Stimulated activated CD4-positive, alpha-beta T cell treated with anti-CD3 and anti-CD28 coated beads, TNF-alpha, amount 100 ng/mL, for 1 hour (primary cell): ENCODE measurements around the gene PALMD.

Source experiments
- DNase-seq, 3 donors: peaks; one replicate each; pipeline ENCODE4 v3.0.0-alpha.2; 2020; ENCODE audit warnings: low read depth in 3 of 3, low spot score in 1 of 3

The PALMD gene

DNA sequence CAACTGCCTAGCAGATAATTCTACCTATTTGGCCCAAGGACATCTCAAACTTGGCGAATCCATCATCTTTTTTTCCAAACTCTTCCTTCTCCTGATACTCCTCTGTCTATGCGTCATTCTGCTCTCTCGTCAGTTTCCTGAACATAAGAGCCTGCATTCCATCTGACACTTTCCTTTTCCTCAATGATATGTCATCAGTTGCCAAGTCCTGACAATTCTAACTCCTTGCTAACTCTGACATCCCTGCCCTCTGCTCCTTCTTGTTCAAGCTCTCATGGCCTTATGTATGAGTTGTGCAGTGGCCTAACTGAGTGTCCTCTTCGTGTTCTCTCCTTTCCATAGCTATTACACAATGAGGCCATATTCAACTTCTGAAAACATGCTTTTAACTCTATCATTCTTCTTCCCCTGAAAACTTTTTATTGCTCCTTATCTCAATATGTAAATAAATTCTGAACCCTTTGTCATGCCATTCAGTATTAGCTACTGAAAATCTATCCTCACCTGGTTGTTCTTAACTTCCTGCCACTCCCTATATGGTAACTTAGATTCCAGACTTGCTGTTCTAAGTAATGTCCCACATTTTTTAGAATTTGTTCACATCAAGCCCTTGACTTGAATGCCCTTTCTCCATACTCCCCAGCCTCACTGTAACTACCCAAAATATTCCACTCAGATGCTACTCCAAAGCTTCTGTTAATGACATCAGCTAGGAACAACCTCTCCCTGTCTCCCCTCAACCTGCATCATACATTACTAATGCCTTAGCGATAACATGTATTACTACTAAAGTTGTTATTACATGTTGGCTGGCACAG is 11.5 kb downstream of the PALMD start:
- DNase-seq = no peak

DNA sequence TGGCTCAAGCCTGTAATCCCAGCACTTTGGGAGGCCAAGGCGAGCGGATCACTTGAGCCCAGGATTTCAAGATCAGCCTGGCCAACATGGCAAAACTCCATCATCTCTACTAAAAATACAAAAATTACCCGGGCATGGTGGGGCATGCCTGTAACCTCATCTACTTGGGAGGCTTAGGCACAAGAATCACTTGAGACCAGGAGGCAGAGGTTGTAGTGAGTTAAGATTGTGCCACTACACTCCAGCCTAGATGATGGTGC is 12.0 kb downstream of the PALMD start:
- no peak for DNase-seq

DNA sequence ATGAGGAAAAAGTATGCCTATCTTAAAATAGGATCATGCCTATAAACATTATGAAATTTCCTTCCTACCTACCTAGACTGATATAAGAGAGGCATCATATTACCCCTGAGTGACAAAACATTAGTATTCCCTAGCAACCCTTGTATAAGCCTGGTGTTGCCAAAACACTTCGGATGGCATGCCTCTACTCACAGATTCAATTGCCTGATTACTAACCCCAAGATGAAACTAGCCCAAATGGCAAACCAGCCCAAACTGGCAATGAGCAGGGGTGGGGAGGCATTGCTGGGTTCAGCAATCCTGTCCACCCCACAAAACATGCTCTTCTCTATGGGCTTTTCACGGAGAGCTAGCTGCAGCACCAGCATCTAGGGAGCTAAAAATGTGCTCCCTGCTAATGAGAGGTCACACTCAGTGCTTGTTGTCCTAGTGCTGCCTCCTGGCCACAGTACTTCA is 13.9 kb downstream of the PALMD start:
- DNase-seq = no peak

DNA sequence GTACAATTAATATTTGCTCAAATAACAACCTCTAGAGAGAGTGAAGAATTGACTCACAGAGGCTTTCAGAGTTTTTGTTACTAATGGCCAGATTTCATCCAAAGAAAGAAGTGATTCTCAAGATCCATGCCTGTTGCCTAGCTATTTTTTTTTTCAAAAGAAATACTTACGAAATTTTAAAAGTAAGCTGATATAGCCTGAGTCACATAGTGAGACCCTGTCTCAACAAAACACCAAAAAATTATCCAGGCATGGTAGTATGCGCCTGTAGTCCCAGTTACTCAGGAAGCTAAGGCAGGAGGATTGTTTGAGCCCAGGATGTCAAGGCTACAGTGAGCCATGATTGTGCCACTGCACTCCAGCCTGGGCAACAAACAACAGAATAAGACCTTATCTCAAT is 14.6 kb downstream of the PALMD start:
- DNase-seq = no peak

DNA sequence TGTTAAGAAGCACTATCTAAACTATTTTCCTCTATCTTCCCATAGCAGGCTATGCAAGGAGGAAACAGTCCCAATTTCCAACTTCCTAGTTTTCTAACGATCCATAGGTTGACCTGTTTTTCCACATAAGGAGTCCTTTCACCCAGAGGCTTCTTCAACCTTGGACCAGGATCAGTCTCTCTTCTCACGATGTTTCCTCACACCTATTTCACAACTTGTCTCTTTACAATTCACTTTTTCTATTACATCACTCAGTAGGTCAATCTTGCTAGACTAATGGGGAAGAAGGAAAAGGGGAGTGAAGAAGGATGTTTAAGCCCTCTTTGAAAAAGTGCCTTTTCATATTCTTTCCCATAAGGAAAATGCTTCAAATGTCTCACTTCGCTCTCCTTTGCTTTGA is 15.9 kb downstream of the PALMD start:
- no peak for DNase-seq

DNA sequence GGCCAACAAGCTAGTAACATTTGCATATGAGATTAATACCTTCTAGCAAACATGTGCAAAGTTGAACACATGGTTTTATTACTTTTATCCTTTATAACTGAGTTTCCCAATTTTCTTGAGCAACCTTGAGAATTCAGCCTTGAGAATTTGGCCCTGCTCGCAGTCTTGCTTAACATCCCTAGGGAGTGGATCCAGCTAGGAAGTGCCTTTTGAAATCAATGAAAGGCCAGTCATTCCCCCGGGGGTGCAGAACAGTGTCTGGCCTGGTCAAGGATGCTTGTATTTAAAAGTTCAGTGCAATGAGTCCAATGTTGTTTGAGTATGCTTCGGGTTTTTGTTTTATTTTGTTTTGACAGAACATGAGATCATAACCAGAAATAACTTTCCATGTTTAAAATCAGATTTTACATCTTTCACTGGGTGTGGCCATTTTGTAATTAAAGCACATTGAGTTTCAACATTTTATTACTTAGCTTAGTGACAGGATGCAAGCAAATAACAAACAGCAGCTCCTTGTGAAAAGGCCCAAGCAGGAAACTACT is 16.7 kb downstream of the PALMD start:
- DNase-seq = no peak

DNA sequence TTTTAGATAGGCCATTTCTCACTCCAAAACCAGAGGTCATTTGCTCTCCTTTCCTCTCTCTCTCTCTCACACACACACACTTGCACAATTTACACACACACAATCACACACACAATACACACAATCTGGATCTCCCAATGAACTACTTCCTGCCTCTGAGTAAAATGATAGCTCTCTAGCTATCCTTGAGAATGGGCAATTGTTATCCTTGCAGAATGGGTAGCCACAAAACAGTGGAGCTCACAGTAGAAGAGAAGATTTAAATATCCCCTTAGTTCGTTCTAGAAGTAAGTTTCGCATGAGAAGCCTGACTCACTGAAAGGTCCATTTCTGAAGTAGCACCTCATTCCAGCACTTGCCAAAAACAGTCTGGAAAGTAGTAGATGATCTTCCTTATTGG is 17.6 kb downstream of the PALMD start:
- DNase-seq = no peak

DNA sequence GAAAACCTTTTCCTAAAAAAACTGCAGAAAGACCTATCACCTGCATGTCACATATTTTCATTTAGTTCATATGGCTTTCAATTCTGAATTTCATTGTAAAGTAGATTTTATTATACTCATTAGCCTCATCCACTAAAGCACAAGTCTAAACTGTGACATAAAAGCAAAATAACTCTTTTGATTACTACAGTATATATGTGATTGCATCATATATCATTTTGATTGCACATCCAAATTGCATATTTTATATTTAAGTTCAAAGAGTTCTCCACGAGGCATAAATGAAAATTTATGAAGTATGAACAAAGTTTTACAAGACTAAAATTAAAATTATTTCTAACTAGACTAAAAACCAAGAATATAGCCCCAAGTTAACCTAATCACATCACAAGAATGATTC is 19.3 kb downstream of the PALMD start:
- no peak for DNase-seq

DNA sequence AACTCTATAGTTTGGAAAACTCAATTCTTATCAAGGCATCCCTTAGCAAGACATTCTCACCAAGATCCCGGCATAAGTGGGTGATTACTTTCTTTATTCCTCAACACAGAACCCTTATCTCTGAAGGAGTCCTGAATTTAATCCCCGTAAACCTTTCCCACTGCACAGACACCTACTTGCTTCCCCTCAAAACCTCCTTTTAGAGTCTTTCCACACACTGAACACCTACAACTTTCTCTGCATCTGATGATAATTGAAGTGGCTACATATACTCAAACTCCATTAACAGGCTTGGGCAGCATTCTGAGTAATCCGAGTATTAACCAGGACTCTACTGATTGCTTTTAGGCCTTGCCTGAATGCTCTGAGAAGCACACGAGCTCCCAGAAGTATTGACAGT is 23.5 kb downstream of the PALMD start:
- no peak for DNase-seq

DNA sequence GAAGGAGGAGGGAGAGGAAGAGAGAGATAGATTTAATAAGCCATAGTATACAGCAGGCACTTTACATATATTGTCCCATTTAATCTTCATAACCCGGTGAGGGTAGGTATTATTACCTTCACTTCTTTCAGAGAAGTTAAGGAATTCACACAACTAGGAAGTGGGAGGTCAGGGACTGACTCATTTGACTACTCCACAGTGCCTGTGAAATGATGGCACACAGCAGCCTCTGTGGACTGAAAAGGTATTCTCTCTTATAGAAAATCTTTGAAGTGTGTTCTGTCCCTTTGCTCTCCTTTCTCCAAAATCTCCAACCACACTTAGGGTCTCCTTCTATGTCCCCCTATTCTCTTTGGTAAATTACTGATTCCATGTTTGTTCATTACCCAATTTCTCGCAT is 23.9 kb downstream of the PALMD start:
- DNase-seq = no peak

DNA sequence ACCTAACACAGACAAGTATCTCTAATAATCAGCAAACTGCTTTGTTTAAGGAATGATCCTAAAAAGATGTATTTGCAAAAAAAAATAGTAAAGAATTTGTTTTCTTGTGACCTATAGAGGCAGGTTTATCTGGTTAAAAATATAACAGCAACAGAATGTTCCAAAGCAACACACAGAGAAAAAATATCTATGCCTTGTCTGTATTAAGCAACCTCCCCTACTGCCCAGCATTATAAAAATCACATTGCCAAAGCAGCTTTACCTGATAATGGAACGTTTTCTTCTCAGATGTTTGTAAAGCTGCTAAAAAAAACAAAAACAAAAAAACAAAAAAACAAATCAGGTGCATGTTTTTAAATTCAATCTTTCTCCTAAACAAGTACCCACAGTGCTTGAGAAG is 24.7 kb downstream of the PALMD start:
- no peak for DNase-seq

DNA sequence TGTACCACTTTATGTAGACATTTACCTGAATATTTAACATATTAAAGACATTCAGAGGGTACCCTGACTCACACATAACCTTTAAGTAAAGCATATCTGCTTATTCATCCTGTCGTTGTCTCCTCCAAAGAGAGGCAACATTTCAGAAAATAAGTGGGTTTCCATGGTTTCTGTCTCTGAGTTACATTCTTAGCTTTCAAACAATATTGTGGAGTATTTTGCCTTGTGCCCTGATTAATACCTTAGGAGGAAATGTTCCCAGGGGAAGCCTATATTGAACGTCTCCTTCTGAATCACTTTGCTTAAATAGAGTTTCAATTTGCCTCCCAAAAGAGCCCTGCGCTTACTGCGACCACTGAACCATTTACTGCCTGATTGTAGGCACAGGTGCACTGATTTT is 26.1 kb downstream of the PALMD start:
- DNase-seq = no peak

DNA sequence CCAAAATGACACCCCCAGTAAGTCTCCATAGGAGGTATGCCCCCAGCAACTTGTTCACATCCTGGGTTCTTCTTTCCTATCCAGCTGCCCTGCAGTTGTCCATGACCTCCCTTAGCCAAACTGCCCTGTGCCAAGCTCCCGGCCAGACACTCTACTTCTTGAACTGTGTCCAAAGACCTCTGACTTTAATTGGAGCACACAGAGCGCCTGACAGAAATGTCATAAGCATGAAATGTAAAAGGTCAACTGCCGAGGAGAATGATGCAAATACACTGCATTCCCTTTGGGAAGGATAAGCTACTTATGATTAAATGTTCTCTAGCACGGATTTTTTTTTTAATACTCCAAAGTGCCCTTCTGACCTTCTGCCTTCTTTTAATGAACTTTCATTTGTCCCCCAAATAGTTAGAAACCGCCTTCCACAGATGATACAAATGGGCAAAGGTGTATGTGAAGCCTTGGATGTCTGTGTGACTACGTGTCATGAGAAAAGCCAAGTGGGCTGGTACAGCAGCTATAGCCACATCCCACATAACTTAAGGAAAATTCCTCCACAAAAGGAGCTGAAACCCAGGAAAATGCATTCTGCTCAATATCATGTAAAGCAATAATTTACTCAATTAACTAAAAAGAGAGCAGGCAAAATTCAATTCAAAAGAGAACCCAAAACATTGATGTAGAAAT is 26.8 kb downstream of the PALMD start:
- no peak for DNase-seq

DNA sequence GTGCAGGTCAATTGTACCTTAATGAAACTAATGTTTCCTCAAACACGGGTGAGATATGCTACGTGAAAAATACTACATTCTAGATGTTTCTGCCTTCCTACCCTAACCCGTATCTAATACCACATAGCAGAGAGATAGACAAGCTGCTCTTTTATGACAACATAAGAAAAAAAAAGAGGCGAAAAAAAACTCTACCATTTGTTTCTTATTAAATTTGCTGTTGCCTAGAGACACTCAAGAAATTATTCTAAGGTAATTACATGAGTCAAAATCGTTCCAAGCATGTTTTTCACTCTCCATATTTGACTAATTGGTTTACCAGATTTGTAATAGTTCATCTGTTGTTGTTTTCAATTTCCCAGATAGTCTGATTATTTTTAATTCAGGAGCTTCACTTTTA is 27.4 kb downstream of the PALMD start:
- no peak for DNase-seq

DNA sequence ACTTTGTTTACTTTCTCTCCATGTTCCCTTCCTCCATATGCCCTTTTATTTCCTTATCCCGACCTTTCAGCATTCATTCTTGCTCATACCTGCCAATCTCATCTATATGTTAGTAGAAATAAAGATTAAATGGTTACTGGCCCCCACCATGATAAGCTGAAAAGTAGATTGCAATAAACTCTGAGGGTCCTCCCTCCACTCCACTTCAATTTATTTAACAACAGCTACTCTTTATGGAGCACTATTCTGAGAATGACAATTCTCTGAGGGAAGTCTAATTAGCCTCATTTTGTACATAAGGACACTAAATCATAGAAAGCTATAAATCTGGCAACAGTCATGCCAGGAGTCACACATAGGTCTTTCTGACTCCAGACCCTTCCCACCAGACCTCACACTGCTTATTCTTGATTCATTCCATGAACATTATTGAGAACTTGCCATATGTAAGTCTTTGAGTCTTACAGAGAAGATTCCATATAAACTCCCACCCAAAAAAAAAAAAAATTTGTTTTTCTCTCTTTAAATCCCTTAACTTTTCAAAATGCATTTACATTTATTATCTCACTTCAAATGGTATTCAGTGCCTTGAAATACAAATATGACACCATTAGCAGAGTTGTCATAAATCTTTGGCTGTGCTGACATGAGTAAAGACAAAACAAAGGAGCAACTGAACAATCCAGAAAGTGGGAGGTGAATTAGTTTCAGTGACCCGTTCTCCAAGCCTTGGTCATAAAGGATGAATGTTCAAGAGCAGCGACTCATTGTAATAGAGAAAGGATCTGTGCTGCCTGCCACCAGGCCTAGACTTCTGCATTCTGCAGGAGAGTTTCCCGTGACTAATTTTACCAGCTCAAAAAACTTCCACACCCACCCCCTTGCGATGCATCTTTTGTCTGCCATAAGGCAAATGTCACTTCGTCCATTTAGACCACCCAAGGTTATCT is 28.5 kb downstream of the PALMD start:
- no peak for DNase-seq

DNA sequence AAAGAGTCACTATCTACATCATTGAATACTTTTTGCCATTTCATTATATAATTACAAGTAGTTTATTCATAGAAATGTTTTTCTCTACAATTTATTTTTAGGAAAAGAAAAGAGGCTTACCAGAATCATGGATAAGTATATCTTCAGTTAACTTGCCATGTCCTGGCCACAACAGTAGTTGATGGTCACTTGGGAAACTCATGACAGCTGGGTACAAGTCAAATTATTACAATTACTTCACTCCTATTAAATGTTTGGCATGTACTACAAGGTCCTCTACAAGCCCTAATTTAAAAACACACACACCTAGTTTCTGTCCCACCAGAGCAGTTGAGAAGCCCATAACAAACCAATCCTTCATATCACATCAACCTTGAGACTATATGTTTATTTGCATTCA is 29.4 kb downstream of the PALMD start:
- no peak for DNase-seq

DNA sequence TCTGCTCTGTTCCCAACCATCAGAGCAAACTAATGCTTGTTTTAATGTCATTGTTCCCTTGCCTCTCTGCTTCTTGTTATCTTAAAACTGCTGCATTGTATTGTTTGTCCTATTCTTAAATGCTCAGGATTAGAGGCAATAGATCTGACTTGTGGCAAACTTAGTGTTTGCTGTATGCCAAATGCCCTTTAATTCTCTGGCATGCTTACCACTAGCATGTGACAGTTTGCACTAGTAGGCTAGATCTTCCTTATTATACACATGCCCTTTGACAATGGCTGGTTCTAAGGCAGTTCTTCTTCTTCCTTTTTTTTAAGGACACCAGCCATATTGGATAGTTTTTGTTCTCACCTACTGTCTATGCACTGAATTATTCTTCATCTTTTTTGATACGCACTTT is 30.1 kb downstream of the PALMD start:
- no peak for DNase-seq

DNA sequence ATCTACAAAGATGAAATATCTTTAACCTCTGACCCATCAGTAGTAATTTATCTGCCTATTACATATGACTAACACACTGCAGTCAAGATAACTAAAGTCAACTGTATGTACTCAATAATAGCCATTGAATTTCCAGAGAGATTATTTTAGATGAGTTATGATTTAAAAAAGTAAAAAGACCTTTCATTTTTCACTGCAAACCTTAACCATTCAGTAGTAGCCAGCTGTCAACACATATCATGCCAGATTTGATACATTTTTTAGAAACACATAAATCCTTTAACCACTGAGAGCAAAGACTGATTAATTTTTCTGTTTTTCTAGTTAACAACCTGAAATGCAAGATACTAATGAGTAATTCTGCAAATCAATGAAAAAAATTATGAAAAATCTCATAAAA is 31.0 kb downstream of the PALMD start:
- DNase-seq = no peak

DNA sequence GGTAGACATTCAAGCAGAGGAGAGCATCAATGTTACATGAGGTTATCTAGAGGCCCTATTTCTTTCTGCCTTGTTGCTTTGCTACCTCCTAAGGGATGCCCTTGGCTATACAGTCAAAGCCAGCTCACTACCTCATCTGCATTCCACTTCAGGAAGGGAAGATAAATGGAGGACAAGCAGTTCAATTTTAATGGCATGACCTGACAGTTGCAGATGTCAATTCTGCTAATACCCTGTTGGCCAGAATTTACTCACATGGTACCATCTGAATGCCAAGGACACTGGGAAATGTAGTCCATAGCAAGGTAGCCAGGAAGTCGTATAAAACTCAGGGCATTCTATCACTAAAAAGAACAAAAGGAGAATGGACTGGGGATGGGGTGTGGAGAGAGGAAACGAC is 31.5 kb downstream of the PALMD start:
- DNase-seq = no peak

DNA sequence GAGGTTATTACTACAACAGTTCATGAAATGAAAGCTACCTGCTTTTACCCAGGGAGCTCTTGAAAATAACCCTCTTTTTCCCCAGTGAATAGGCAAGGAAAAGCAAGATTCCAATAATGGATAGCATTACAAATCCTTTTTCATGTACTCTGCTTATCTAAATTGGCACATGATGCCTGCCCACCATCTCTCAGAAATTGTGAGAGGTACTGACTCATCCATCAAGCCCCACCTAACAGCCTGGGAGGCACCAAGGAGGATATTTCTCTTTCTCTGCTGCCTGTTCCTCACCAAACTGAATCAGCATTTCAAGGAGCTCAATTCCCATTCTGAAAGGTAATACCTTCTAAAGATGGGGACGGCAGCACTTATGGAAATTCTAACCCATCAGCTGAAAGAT is 34.4 kb downstream of the PALMD start:
- DNase-seq = no peak

DNA sequence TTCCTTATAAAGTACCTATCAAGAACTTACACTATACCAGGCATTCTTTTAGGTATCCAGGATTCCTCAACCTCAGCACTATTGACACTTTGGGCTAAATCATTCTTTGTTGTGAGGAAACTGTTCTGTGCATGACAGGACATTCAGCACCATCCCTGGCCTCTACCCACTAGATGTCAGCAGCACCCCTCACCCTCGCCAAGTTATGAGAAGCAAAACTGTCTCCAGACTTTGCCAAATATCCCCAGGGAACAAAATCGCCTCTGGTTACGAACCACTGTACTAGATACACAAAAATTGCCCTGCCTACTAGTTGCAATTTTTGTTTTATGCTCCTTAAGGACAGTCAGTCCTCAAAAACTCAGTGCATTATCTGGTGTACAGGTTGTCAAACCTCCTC is 35.7 kb downstream of the PALMD start:
- DNase-seq = no peak

DNA sequence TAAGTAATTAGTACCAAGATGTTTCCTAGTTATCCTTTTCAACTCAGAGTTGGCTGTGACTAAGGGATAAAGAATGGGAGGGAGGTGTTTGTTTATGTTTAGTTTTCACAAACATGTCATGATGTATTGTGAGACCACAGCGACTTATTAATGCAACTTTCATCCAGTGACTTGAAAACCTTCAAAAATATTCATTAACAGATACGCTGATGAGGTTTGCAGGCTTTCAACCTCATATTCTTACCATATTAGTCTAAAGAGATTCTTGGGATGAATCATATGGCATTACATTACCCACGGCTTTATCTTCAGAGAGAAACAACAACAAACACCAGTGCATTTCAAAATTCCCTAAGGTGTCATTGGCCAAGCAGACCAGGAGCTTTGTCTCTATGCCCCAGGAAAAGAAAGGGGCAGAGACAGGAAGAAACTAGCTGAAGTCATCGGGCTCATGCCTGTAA is 36.4 kb downstream of the PALMD start:
- no peak for DNase-seq
